Psoas muscle (tissue), 8 donors: ENCODE measurements around the gene LARP6. TPM values are rescaled to one million over a fixed set of nuclear protein-coding genes. Genes with fewer than 3 reads are reported as not detected.

Experiments used
- ATAC-seq, 4 donors: fragments of 200-7000 bp; cut with Tn5 transposase; one replicate each; pipeline ENCODE4 v1.9.1; 2020; ENCODE audit warnings: moderate library complexity in 3 of 4, mild to moderate bottlenecking in 2 of 4
- DNase-seq, 2 donors: peaks; one replicate each; pipeline ENCODE4 v3.0.0-alpha.2; 2020
- H3K27ac ChIP-seq: fragments of 200-600 bp; one replicate; pipeline ENCODE4 v1.8.0; 2022
- H3K27me3 ChIP-seq, 3 donors: fragments of 200-600 bp in 1 of 3; one replicate each; pipeline versions ENCODE4 v1.6.1 to v1.8.0; 2013 to 2022; ENCODE audit warnings: low read length in 2 of 3, mild to moderate bottlenecking in 2 of 3, moderate library complexity in 1 of 3; ENCODE audit not compliant: insufficient read depth in 3 of 3
- H3K36me3 ChIP-seq, 2 donors: fragments of 200-600 bp in 1 of 2; one replicate each; pipeline versions ENCODE4 v1.6.1 to v1.8.0; 2013 to 2022; ENCODE audit warnings: low read depth in 1 of 2, mild to moderate bottlenecking in 1 of 2, moderate library complexity in 1 of 2; ENCODE audit not compliant: insufficient read depth in 1 of 2
- H3K4me1 ChIP-seq: fragments of 200-600 bp; one replicate; pipeline ENCODE4 v1.8.0; 2022
- H3K4me3 ChIP-seq: fragments of 200-600 bp; one replicate; pipeline ENCODE4 v1.8.0; 2022; ENCODE audit warnings: mild to moderate bottlenecking
- H3K9me3 ChIP-seq: fragments of 200-600 bp; one replicate; pipeline ENCODE4 v1.8.0; 2022
- WGBS, 3 donors: extraction: QIAGEN DNeasy Blood & Tissue Kit; methylation state at CpG; one replicate each; pipeline versions ENCODE4 v1.1.6 to v1.1.7; 2013; 5-methylcytosine and 5-hydroxymethylcytosine counted together
- intact Hi-C, 2 donors: fragments of 100-400 bp; cut with DNase I; formaldehyde crosslinking; loops; one replicate each; pipeline versions ENCODE4 v1.11.0 to v1.14.2; 2022
- polyA plus RNA-seq, 3 donors: library from polyadenylated mRNA; stranded (reverse); fragments of 200-250 nt; gene quantifications; one replicate each; pipeline ENCODE4 v1.2.3, GENCODE V29; 2013
- total RNA-seq, 4 donors: library from RNA; stranded (reverse); fragmentation: NEBNext Ultra II Directional in 2 of 4; extraction: Animal tissue kit (Norgen Biotek cat#: 25700) in 2 of 4; gene quantifications; one replicate each; pipeline versions ENCODE4 v1.2.1 to v1.2.4, GENCODE V29; 2021 to 2023
- TF ChIP-seq, protein P1 (sequence below): fragments of 200-600 bp; IDR thresholded peaks from one replicate; pipeline ENCODE4 v1.8.0; 2022; ENCODE audit warnings: antibody characterized with exemption
- donor health status: healthy with polysubstance abuse.
- donor health status: DM: no; HTN: no; CAD: no; lungs with moderate emphysema.
- donor health status: Bipolar disorder and iron deficiency.
- donor health status: healthy.
- donor health status: DM: yes; HTN: yes; CAD: no.
- donor health status: DM: no; HTN: no; CAD: no.
- donor health status: DM: no; HTN: no; CAD: no.
- donor health status: DM: yes; HTN: yes; CAD: no.

The LARP6 gene
- total and polyA plus RNA-seq, 7 donors: 2.9 to 18.9 (median 6.4) TPM

DNA sequence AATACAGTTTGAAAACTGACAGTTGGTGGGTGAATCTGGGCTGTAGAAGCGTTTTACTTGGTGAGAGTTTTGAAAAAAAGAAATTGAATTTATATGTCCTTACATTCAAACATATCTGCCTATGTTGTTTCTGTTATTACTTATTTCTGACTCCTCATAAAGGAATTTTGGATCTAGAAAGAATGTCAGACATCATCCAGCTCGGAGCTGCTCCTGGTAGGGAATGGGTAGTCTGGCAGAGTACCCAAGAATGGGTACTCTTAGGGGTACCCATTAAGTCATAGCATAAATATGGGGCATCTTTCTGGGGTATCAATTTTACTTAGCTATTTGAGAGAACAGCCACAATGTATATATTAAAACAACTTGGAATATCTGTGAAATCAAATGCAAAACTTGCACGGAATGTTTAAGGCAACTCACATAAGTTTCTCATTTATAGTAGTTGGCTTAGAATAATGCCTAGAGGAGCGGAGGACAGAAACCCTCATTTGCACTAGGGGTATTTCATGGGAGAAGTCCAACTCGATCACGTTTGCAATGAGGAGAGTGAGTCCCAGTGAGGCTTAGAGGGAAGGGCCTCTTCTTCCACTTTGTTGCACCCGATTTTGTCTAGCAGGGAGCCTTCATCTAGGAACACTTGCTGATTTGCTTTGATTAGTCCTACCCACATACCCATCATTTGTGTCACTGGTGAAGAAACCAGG, 2.4 kb upstream of the LARP6 start:
- Histone ChIP-seq H3K9me3 (no peaks in the 10 kb centered on the region), H3K36me3 (no peaks in the 10 kb centered on the region), H3K27me3 (peaks cover 0 to 4% (median 0%) of the 10 kb centered on the region in 3 donors), H3K4me1 (no peaks in the 10 kb centered on the region), H3K4me3 (no peak overlapping the region), H3K27ac (peak overlapping the region; percentile 25)
- no peak for ATAC-seq
- TF ChIP-seq, protein P1, sequence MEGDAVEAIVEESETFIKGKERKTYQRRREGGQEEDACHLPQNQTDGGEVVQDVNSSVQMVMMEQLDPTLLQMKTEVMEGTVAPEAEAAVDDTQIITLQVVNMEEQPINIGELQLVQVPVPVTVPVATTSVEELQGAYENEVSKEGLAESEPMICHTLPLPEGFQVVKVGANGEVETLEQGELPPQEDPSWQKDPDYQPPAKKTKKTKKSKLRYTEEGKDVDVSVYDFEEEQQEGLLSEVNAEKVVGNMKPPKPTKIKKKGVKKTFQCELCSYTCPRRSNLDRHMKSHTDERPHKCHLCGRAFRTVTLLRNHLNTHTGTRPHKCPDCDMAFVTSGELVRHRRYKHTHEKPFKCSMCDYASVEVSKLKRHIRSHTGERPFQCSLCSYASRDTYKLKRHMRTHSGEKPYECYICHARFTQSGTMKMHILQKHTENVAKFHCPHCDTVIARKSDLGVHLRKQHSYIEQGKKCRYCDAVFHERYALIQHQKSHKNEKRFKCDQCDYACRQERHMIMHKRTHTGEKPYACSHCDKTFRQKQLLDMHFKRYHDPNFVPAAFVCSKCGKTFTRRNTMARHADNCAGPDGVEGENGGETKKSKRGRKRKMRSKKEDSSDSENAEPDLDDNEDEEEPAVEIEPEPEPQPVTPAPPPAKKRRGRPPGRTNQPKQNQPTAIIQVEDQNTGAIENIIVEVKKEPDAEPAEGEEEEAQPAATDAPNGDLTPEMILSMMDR: no peak
- intact Hi-C loops: no loop called here
- DNase-seq: no peak
- 71 to 76% (median 75%) methylated on average over 7 of the region's 7 CpGs for WGBS, 3 donors

DNA sequence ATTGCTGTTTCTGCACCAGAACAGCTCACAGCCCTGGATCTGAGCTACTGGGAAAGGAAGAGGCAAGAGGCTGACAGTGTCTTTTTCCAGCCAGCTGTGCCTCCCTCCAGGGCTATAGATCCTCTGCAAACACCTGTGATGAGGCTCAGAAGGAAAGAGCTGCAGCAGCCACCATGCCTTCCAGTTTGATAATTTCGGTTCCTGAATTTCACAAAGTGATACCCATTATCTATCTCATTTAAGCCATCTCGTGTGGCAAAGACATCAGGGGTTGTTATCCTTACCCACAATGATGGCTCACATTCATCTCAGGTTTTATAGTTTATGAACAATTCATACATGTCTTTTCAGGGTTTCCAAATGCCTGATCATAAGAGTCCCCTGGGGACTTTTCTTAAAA, 1.8 kb upstream of the LARP6 start:
- Histone ChIP-seq H3K4me1 (no peaks in the 10 kb centered on the region), H3K9me3 (no peaks in the 10 kb centered on the region), H3K27ac (no peak overlapping the region), H3K4me3 (no peak overlapping the region), H3K36me3 (no peaks in the 10 kb centered on the region), H3K27me3 (peaks cover 0 to 4% (median 0%) of the 10 kb centered on the region in 3 donors)
- ATAC-seq (no peak), DNase-seq (no peak)
- intact Hi-C loops: no loop called here
- WGBS, 3 donors: 88 to 96% (median 96%) methylated on average over 2 of the region's 2 CpGs
- TF ChIP-seq, protein P1: no peak

DNA sequence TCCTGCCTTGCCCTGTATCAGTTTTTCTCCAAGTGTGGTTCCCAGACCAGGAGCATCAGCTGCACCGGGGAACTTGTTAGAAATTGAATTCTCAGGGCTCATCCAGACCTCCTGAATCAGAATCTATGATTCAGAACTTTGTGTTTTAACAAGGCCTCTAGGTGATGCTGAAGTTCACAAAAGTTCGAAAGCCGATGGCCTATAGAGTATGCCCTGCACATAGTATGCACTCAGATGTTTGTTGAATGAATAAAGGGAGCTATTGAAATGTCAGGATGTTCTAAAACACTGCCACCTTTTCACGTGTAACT, 664 bp upstream of the LARP6 start:
- H3K27me3 ChIP-seq: peaks cover 0 to 4% (median 0%) of the 10 kb centered on the region in 3 donors
- H3K4me1 ChIP-seq: no peaks in the 10 kb centered on the region
- peak overlapping the region; percentile 81 for H3K27ac ChIP-seq
- H3K9me3 ChIP-seq: no peaks in the 10 kb centered on the region
- intact Hi-C loops: no loop called here
- DNase-seq (no peak), ATAC-seq (peak; percentile 10 to 34 (median 18))
- H3K36me3 ChIP-seq: no peaks in the 10 kb centered on the region
- peak overlapping the region; percentile 81 for H3K4me3 ChIP-seq
- TF ChIP-seq, protein P1: no peak
- WGBS, 3 donors: 49 to 57% (median 53%) methylated on average over 4 of the region's 4 CpGs

DNA sequence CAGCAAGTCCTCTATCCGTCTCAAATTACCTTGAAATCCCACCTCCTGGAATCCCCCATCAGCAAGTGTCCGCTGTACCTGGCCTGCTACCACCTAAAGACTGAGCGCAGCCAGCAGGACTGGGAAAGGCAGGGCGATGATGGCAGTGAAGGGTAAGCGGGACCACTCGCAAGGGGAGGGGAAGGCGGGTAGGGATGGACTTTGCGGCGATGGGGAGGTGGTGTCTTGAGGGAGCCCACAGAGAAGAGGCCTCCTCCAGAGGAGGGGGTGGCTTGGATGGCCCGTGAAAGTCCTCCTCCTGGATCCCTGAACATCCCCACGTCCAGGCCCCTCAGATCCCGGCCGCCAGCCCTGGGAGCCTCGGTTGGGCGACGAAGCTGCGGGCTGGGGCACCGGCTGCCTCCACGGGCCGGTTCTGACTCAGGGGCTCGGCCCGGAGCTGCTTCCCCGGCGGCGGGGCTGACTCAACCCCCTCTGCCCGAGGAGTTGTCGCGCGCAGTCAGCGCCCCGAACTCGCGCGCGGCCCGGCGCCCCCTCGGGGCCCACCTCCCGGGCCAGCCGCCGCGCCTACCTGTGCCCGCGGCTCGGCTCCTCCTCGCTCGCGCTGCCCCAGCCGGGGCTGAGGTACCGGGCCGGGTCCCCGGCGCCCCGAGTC, 512 bp downstream of the LARP6 start:
- DNase-seq (peak; percentile 49 to 63), ATAC-seq (peak; percentile 34 to 48 (median 46))
- WGBS, 3 donors: 4 to 17% (median 8%) methylated on average over 44 to 54 of the region's 54 CpGs
- intact Hi-C loops: no loop called here
- Histone ChIP-seq H3K36me3 (no peaks in the 10 kb centered on the region), H3K27me3 (peaks cover 0 to 4% (median 0%) of the 10 kb centered on the region in 3 donors), H3K9me3 (no peaks in the 10 kb centered on the region), H3K27ac (peak overlapping the region; percentile 81), H3K4me3 (peak overlapping the region; percentile 81), H3K4me1 (no peaks in the 10 kb centered on the region)
- TF ChIP-seq, protein P1: no peak
